UCSD-AML1 (cell line): ENCODE results near the gene EPHA6.
"Not testable (repeated sequence)": the region's sequence is repeated elsewhere in the genome, so short reads cannot be mapped to it uniquely, and the experiment has no call there.

ENCODE experiments used
- DNase-seq: peaks from one replicate; lab custom pipeline; 2025; ENCODE audit not compliant: unreplicated experiment; lab: John Stamatoyannopoulos, UW

The EPHA6 gene

DNA sequence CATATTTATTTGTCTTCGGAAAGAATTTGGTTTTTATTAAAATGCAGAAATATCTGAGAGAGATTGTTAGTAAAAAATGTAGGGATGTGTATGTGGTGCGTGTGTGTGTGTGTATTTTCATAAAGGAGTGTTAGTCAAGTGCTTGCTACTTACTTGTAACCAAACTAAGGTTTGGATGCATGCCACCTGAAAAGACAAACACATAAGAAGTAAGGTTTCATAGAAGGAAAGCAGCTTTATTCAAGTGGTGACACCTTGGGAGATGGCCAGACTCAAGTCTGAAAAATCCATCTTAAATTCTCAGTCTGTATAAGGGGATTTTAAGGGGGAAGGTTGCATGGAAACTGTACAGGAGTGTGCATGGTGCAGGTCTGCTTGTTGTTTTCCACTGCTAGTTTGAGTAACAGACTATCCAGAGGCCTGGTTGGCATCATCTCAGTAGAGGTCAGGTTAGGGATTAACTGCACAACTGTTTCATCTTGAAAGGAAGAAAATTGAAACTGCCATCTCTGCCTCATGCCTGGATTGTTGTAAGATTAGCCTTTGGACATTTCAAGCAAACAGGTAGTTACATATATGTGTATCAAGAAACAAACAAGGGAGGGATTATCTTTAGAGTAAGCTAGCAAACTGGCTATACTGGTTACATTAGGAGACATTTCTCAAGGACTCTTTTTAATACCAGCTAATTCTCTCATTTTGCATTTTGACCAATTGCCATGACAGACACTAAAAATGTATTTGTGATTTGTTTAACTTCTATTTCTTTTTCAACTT is 196.7 kb downstream of the EPHA6 start:
- no peak for DNase-seq

DNA sequence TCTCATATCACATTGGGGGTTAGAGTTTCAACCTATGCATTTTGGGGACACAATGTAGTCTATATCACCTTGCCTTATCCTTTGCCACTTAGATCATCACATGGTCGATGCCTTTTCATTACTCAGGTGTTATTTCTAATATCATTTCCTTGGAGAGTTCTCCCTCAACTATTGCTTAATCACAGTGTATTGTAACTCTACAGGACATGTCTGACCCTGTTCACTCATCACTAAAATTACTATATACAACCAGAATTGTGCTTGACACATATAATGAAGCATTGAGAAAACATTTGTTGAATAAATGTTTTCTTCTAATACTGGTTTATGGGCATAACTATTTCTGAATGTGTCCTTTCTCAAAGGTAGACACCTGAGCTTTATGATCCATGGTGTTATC is 207.4 kb downstream of the EPHA6 start:
- no peak for DNase-seq

DNA sequence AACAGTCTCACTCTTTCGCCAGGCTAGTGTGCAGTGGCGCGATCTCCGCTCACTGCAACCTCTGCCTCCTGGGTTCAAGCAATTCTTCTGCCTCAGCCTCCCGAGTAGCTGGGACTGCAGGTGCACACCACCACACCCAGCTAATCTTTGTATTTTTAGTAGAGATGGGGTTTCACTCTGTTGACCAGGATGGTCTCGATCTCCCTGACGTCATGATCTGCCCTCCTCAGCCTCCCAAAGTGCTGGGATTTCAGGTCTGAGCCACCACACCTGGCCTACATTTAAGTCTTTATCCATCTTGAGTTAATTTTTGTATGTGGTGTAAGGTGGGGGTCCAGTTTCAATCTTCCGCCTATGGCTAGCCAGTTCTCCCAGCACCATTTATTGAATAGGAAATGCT is 211.2 kb downstream of the EPHA6 start:
- DNase-seq, result not testable (repeated sequence)

DNA sequence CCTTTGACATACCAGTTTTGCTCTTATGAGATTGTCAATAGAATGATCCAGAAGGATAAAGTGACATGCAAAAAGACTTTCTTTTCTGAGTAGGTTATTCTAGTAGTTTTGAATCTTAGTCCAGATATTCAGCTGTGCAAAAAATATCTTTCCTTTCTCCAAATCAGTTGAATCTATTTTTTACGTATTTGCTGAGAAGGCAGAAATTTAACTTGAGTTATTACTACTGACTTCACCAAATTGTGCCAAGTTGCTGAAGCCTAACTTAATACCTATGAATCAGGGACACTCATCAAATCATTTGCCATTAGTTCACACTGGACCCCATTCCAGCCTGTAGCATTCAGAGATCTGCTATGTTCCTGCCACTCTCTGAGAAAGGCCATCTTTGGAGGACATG is 215.6 kb downstream of the EPHA6 start:
- DNase-seq, result no peak

DNA sequence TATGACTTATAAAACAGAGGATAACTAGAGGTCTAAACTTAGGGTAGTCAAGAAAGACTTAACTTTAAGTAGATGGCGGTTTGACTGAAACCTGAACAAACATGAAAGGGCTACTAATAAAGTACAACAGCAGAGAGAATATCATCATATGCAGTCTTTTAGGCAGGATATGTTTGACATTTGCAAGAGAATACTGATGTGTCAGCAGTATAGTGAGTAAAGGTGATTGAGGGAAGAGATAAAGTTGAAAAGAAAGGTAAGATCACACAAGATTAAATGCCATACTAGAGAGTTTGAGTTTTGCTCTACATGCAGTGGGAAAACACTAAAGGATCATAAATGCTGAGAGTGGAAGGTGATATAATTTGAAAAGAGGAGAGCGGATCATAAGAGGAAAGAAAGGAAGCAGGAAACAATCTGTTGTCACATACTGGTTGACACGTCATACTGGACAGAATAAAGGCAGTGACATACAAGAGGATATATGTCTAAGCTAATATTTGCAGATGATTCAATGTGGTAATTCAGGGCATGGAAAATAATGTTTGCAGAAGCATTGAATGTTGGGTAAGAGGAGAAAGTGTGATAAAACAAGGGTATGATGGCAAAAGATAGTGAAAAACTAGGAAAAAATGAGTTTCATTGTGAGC is 223.0 kb downstream of the EPHA6 start:
- DNase-seq, result no peak

DNA sequence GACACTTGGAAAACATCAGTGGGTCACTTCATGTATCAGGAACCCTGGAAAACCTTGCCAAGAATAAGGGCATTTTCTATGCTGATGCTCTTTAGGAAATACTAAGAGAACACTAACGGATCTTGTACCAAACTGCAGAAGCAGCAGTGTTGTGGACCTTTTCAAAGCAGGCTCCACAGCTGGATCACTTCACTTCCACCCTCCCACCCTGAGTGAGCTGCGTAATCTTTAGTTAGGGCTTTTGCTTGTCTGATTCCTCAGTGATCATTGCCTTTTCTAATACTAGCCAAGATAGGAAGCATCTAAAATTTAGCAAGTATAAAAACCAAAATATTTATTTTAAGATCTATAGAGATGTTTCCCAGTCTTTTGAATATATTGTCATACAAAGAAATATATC is 229.0 kb downstream of the EPHA6 start:
- no peak for DNase-seq

DNA sequence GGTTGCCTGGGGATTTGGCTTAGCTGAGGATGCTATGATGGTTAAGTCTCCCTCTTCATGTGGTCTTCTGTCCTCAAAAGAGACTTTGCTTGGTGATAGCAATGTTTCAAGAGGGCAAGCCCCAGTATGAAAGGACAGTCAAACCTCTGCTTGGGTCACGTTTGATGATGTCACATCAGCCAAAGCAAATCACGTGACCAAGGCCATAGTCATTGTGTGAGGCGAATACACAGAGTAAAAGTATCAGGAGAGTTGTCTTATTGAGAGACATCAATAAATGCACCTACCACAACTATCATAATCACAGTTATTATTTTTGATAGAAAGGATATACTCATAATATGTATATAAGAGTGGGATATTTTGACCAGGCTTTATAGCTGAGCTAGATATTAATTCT is 243.0 kb downstream of the EPHA6 start:
- no peak for DNase-seq

DNA sequence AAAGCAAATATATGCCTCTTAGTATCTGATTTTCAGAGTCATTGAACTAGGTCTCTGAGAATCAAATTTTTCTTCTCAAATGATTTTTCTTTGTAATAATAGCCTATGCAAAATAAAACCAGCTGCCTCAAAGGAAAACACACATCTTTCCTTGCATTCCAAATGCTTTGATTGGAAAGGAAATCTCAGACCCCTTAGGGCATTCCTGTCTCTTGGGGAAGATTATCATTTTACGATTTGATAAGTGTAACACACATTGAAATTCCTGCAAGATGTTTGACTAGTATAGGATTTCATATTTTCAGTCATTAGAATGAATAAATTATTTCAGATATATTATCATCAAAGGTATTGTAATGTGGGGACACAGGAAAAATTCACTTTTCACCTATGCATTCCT is 244.8 kb downstream of the EPHA6 start:
- DNase-seq, result no peak

DNA sequence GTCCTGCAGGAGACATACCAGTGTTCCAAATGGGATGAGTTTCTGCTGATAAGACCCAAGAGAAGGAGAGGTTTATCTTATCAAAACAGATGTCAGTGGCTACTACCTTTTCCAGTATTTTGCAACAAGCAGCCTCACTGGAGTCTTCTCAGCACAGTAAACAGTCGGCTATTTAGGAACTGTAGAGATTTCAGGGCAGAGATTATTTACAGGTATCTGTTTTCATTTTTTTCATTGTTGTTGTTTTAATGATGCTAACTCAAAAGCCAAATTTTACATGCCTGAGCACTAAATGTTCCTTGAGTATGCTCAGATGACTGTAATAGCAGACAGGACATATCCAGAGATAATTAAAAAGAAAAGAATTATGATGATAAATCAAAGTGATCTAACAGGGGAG is 252.1 kb downstream of the EPHA6 start:
- DNase-seq, result no peak

DNA sequence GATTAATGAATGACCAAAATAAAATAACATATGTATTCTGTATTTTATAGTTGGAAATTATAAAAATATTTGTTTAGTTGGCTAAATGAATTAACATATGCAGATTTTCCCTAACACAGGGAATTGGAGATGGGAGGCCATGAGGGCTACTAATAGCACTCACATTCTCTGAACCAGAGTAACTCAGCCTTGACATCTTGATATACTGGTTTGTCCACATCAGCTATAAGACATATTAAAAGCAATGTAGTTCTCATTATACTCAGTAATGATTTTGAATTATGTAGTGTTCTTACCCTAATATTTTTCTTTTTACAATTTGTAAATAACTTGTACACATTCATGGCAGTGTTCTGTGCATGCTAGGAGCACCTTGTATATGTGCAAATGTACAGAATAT is 255.9 kb downstream of the EPHA6 start:
- no peak for DNase-seq

DNA sequence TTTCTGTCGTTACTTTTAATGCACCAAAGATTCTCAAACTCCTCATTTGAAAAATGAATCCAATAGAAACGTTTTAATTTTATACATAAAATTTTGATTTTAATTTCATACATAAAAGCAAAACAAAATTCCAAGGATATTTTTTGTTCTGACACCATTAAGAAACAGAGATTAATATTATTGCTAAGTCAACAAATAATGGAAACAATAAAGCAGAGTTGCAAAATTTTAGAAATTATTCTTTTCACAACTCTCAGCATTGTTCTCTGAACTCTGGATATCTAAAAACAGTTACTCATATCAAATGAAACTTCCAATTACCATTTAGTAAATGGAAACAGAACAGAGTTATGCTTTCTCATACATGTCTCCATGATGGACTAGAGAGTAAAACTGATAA is 260.2 kb downstream of the EPHA6 start:
- no peak for DNase-seq

DNA sequence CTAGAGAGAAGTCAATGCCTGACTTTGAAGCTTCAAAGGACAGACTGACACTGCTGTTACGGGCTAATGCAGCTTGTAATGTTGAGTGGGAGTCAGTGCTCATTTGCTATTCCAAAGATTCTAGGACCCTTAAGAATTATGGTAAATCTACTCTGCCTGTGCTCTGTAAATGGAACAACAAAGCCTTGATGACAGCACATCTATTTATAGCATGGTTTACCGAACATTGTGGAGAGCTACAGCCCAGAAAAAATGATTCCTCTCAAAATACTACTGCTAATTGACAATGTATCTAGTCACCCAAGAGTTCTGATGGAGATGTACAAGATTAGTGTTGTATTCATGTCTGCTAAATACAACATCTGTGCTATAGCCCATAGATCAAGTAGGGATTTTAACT is 262.3 kb downstream of the EPHA6 start:
- DNase-seq, result no peak

DNA sequence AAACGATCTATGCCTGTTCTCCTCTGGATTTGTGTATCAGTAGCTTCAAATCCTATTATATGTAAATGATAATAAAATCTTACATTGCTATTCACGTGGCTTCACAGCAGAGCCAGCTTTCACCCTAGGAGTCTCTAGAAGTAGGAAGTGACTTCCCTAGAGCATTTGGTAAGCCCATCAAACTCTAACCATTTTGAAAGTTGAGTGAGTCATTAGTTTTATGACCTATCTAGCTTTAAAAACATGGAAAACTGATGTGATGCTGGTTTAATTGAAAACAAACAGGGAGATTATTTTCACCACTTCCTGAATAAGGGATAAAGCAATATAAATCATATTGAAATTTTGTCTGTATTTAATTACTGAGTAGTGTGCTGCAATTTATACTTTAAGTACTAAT is 275.2 kb downstream of the EPHA6 start:
- no peak for DNase-seq

DNA sequence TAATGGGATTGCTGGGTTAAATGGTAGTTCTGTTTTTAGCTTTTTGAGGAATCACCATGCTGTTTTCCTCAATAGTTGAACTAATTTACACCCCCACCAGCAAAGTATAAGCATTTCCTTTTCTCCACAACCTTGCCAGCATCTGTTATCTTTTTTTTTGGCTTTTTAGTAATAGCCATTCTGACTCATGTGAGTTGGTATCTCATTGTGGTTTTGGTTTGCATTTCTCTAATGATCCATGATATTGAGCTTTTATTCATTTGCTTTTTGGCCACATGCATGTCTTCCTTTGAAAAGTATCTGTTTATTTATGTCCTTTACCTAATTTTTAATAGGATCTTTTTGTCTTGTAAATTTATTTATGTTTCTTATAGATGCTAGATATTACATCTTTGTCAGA is 288.2 kb downstream of the EPHA6 start:
- no peak for DNase-seq

DNA sequence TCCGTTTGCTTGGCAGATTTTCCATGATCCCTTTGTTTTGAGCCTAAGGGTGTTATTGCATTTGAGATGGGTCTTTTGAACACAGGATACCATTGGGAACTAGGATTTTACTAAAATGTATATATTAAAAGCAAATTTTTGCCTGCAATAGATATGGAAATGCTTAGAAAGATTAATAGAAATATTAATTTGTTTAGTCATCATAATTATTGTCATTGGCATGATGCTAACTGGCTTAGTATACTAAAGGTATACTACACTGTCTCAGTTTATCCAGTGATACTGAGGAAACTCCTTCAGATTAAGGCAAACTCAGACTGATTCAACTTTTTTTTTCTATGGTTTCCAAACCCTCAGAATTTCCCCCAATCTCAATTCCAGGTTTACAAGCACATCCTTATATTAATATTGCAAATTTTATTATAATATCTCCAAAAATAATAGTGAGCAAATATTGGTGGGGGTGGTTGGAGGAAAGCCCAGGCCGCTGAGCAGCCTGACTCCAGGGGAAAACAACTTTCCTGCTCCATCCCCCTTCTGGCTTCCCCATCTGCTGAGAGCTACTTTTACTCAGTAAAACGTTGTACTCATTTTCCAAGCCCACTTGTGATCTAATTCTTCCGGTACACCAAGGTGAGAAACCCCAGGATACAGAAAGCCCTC is 291.7 kb downstream of the EPHA6 start:
- no peak for DNase-seq

DNA sequence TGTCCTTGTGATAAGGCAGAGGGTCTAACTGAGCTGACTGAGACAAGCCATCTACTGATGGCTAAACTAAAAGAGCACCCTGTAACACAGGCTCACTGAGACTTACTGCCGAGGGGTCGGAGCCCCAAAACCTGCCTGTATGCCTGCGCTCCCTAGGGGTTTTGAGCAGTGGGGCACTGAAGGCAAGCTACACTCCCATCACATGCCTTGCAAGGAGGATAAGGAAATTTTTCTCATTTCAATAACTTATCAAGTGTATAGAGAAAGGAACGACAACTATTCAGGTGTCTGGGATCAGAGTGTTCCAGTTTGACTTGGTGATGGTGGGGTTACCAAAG is 292.2 kb downstream of the EPHA6 start:
- no peak for DNase-seq

DNA sequence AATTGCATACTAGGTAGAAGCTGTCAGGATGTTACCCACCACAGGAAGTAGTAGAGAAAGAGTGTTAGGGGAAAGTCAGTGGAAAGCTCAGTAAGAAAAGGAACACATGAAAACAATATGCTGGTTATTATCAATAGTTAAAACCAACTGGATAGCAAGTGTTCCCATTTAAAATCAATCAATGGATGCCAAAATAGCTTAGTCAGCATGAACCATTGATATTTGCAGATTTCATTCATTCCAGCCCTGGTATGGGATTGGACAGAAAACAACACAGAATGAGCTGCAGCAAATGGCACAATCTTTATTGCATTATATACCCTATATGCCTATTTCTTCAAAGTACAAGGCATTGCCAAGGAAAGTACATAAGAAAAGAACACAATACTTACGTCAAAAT is 293.7 kb downstream of the EPHA6 start:
- DNase-seq, result no peak

DNA sequence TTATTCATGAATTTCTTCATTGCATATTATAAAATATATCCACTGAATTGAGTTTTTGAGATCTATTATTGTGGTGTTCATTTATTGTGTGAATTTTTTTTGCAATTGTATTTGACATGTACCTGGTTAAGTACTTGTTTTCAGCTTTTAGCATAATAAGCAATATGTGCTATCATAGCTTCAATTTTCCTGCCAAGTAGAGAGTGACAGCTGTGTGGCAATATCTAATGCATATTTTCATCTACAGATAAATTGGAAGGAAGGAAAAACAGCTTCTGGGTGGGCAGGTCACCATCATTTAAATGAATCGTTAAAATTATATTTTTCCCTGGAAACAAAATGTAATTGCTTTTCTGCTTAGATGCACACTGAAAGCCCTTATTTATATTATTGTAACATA is 296.9 kb downstream of the EPHA6 start:
- no peak for DNase-seq

DNA sequence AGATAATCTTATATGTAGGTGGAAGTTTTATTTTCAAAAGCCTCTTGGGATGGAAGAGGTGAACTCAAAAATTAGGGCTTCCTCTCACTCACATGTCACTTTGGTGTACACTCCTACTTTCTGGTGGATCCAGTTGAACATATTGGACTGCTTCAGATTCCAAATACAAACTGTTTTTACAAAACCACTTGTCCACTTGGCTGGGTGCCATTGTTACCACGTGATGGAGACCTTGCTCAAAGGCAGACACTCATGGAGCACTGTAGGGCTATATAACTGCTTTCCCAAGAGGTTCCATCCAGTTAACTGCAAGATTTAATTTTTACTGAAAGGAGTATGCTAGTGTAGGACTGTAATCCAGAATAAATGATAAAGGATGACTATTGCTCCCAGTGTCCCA is 307.0 kb downstream of the EPHA6 start:
- no peak for DNase-seq

DNA sequence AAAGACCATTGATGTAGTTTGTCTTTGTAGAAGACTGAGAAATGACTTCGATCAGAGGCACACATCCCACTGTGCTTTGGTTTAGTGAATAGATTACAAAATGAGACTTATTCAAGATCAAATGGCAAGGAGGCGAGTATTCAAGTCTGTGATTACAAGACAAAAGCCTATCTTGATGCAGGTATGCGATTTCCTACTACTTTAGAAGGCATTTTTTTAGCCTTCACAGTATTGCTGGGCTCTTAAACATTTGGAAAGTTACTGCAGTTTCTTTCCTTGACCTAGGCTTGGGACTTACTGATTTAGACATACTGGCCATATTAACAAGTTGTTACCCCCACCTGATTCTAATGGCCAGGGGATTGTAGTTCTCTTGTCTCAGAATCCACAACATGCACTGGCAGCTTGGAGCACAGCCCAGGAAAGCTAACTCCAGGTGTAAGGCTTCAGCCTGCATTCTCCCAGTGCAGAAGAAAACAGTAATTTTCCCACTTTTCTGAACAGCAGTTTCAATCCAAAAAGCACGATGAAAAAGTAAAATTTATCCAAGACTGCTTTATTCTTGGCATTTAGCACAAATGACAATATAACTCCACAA is 311.6 kb downstream of the EPHA6 start:
- DNase-seq, result no peak

DNA sequence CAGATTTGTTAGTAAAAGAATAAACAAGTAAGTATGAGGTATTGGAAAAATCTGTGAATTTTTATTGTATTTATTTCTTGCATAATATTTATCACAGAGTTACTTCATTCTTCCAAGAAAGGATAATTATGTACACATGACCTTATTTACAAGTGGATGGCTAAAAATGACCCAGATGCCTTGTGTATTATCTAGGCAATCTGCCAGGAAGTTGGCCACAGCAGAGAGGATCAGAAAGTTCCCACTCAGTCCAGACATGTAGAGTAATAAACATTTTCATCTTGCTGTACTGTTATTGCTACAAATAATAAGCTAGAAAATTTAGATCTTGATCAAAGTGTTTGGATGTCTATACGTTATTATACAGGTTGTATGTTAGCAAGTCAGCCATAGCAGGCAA is 317.1 kb downstream of the EPHA6 start:
- no peak for DNase-seq

DNA sequence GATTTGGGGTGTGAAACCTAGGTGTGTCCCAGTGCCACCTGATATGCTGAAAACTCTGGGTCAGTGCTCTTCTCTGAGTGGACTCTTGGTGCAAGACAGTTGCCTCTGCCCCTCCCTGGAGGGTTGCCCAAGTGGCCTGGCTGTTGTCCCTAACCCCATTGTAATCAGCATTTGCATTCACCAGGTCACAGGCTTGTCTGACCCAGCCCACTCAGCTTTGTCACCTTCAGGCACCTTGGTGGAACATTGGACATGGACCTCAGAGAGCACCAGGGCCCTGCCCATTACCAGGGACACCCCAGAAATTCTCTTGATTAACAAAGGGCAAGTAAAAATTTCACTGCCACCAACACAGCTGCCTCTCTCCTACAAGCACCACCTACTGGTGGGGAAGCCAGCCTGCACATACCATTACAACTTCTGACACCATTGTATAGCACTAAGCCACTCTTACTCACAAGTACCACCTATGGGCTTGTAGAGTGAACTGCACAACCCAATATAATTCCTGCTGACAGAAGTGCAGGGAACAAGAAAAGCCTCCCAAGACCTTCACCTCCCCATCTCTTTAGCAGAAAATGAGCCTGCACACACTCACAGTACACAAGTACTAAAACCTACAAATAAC is 324.6 kb downstream of the EPHA6 start:
- peak; percentile 6 for DNase-seq
